Parathyroid adenoma (tissue), 2 donors: Measurements from ENCODE around the gene RNF215.

Experiments used
- H2AFZ ChIP-seq: fragments of 300-600 bp; sonication (generic); one replicate; pipeline ENCODE4 v1.7.0; 2017; ENCODE audit warnings: antibody characterized with exemption, mild to moderate bottlenecking
- H3K27ac ChIP-seq: fragments of 300-600 bp; sonication (generic); one replicate; pipeline ENCODE4 v1.7.0; 2017
- H3K27me3 ChIP-seq: fragments of 300-600 bp; sonication (generic); one replicate; pipeline ENCODE4 v1.7.0; 2017; ENCODE audit warnings: low read length; ENCODE audit not compliant: control insufficient read depth, insufficient read depth
- H3K36me3 ChIP-seq: fragments of 300-600 bp; sonication (generic); one replicate; pipeline ENCODE4 v1.7.0; 2017; ENCODE audit warnings: low read length; ENCODE audit not compliant: control insufficient read depth, insufficient read depth
- H3K4me1 ChIP-seq: fragments of 300-600 bp; sonication (generic); one replicate; pipeline ENCODE4 v1.7.0; 2017; ENCODE audit warnings: control low read depth
- H3K4me2 ChIP-seq: fragments of 300-600 bp; sonication (generic); one replicate; pipeline ENCODE4 v1.7.0; 2017; ENCODE audit warnings: low read length
- H3K4me3 ChIP-seq: fragments of 300-600 bp; sonication (generic); one replicate; pipeline ENCODE4 v1.7.0; 2017; ENCODE audit warnings: low read depth, low read length
- H3K79me2 ChIP-seq: fragments of 300-600 bp; sonication (generic); one replicate; pipeline ENCODE4 v1.7.0; 2017; ENCODE audit warnings: control low read depth
- H3K9ac ChIP-seq: fragments of 300-600 bp; sonication (generic); one replicate; pipeline ENCODE4 v1.7.0; 2017; ENCODE audit warnings: mild to moderate bottlenecking
- H3K9me3 ChIP-seq: fragments of 300-600 bp; sonication (generic); one replicate; pipeline ENCODE4 v1.7.0; 2017; ENCODE audit warnings: low read length; ENCODE audit not compliant: control insufficient read depth
- TF ChIP-seq, protein P1 (sequence below): fragments of 300-600 bp; sonication (generic); IDR thresholded peaks from one replicate; pipeline ENCODE4 v1.7.0; 2017; ENCODE audit warnings: antibody characterized with exemption, mild to moderate bottlenecking
- donor health status: primary hyperparathyroidism.

Gene RNF215

DNA sequence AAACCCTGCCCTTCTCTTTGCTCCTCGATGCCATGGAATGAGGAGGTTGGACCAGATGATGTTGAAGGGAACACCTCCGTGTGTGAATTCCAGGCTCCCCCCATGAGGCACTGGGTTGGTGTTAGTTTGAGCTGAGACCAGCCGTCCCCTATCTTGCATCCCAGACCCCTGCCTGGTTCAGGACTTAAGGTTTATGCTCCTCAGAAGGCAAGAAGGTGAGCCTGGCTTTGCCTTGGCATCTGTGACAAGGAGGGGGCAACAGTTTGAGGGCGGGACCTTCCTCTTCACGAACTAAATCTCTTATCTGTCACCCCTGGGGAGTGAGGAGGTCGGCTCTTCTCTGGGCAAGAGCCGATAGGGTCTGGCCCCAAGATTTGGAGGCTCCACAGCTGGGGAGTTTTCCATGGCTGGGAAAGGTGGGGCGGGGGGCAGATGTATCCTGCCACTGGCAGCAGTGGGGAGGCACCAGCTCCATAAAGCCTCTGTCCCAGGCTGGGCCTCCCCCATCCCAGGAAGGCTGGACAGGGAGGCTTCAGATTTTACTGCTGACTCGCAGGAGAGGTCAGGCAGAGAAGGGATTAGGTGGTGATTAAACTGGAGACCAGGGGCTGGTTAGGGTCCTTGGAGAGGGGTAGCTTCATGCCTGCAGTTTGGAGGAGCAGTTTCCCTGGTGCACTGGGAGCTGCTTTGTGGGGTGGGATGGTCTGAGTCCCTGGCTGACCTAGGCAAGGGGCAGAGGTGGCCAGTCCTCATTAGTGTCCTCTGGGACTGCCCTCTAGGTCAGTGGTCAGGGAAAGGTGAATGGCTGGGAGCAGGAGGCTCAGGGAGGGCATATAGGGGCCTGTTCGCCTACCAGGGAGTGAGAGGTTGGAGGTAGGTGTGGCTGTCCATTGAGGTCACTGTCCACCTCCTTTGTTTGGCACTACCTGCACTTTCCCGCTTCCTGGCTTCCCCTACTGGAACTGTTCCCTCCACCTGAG is 10.7 kb upstream of the RNF215 start:
- no peak overlapping the region for H3K27ac ChIP-seq

DNA sequence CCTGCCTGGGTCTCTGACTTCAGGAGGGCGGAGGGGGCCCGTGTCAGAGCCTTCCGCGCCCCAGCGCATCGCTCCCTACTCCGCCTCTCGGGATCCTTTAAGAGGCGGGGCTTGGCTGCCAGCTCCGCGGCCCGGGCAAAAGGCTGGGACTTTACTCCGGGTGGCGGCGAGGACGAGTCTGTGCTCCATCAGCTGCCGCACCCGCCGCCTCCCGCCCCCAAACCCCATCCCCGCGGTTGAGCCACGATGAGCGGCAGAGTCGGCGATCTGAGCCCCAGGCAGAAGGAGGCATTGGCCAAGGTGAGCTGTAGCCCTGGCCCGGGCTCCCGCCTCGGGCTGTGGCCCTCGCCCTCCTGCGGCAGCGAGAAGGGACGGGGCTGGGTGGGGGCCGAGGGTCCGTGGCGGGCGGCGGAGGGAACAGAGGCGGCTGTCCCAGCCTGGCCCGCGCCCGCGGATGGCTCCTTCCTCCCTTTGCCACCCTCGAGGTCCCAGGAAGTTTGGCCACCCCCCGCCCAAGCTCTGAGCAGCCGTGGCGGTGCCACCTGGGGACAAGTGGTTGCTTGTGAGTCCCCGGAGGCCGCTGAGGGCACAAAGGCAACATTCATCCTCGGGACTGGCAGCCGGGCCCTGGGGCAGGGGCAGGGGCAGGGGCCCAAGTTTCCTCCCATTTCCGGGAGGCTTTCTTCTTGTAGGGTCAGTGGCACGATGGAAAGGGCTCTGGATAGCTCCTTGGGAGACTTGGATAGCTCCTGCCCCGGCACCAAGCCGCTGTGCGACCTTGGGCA is 9.9 kb upstream of the RNF215 start, which contains the start of gene SEC14L2:
Gene SEC14L2, plus strand, starts transcription at position 148 of the 785 bp plus-strand sequence. Its CDS starts 99 bp downstream, at position 247.
- no peaks in the 10 kb centered on the region for H3K36me3 ChIP-seq
- no peaks in the 10 kb centered on the region for H3K9me3 ChIP-seq
- no peak within 1 kb of the TSS for H3K27ac ChIP-seq
- H3K4me2 ChIP-seq: peak within 1 kb of the TSS; percentile 64
- peak within 1 kb of the TSS; percentile 86 for H2AFZ ChIP-seq
- no peaks in the 10 kb centered on the region for H3K27me3 ChIP-seq
- peak within 1 kb of the TSS; percentile 4 for H3K9ac ChIP-seq
- H3K79me2 ChIP-seq: peaks cover 2% of the 10 kb centered on the region
- peak within 1 kb of the TSS; percentile 70 for H3K4me3 ChIP-seq
- TF ChIP-seq, protein P1, sequence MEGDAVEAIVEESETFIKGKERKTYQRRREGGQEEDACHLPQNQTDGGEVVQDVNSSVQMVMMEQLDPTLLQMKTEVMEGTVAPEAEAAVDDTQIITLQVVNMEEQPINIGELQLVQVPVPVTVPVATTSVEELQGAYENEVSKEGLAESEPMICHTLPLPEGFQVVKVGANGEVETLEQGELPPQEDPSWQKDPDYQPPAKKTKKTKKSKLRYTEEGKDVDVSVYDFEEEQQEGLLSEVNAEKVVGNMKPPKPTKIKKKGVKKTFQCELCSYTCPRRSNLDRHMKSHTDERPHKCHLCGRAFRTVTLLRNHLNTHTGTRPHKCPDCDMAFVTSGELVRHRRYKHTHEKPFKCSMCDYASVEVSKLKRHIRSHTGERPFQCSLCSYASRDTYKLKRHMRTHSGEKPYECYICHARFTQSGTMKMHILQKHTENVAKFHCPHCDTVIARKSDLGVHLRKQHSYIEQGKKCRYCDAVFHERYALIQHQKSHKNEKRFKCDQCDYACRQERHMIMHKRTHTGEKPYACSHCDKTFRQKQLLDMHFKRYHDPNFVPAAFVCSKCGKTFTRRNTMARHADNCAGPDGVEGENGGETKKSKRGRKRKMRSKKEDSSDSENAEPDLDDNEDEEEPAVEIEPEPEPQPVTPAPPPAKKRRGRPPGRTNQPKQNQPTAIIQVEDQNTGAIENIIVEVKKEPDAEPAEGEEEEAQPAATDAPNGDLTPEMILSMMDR: no peak
- H3K4me1 ChIP-seq: no peaks in the 10 kb centered on the region

More for the DNA sequence above, 10.7 kb upstream of the RNF215 start:
- Histone ChIP-seq H3K4me2 (peak overlapping the region; percentile 64), H2AFZ (no peak overlapping the region), H3K36me3 (no peaks in the 10 kb centered on the region), H3K4me1 (no peaks in the 10 kb centered on the region), H3K9me3 (no peaks in the 10 kb centered on the region), H3K79me2 (peaks cover 2% of the 10 kb centered on the region), H3K9ac (no peak overlapping the region), H3K27me3 (no peaks in the 10 kb centered on the region), H3K4me3 (peak overlapping the region; percentile 70)
- TF ChIP-seq, protein P1: no peak

DNA sequence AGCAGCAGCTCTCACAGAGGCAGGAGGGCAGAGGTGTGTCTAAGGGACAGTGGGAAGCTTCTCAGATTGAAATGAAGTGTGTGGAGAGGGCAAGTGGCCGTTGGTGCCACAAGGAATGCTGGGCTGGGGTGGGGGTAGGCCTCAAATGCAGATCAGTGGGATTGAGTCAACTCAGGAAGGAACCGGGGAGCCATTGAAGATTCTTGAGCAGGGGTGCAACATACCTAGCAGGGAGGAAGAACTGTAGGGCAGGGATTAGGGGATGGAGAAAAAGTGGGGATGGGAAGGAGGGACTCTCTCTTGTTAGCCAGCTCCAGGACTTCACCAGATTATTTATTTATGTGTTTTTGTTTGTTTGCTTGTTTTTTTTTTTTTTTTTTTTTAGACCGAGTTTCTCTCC is 6.7 kb upstream of the RNF215 start:
- no peaks in the 10 kb centered on the region for H3K27me3 ChIP-seq
- peaks cover 3% of the 10 kb centered on the region for H3K4me1 ChIP-seq
- no peak overlapping the region for H3K9ac ChIP-seq
- H2AFZ ChIP-seq: no peak overlapping the region
- TF ChIP-seq, protein P1: no peak
- H3K9me3 ChIP-seq: no peaks in the 10 kb centered on the region
- no peak overlapping the region for H3K4me2 ChIP-seq
- no peak overlapping the region for H3K27ac ChIP-seq
- no peaks in the 10 kb centered on the region for H3K36me3 ChIP-seq
- peaks cover 2% of the 10 kb centered on the region for H3K79me2 ChIP-seq
- H3K4me3 ChIP-seq: no peak overlapping the region

DNA sequence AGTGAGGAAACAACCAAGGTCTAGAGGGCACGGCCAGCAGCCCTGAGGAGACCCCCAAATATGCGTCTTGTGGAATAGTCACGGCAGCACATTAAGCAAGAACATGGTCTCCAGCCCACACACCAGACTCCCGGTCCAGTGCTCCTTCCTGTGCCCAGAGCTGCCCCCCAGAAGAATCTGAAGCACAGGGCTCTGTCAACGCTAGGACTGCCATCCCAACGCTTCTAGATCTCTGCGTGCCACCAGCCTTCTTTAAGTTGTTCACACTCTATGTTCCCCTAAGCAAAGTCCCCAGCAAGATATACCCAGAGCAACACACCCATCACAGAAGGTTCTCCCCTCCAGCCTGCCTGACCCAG is 6.1 kb upstream of the RNF215 start:
- H3K79me2 ChIP-seq: peaks cover 2% of the 10 kb centered on the region
- H3K4me3 ChIP-seq: no peak overlapping the region
- H3K4me1 ChIP-seq: peaks cover 3% of the 10 kb centered on the region
- H2AFZ ChIP-seq: no peak overlapping the region
- no peak overlapping the region for H3K9ac ChIP-seq
- H3K27me3 ChIP-seq: no peaks in the 10 kb centered on the region
- H3K27ac ChIP-seq: no peak overlapping the region
- H3K9me3 ChIP-seq: no peaks in the 10 kb centered on the region
- H3K36me3 ChIP-seq: no peaks in the 10 kb centered on the region
- H3K4me2 ChIP-seq: no peak overlapping the region
- TF ChIP-seq, protein P1: no peak
